GM21825 (cell line): ENCODE data around the gene GOLT1A.

Experiments
- ATAC-seq: cut with Tn5 transposase; IDR thresholded peaks from one replicate; pipeline ENCODE4 v1.9.1; 2021; ENCODE audit warnings: mild to moderate bottlenecking, moderate library complexity; ENCODE audit not compliant: unreplicated experiment

GOLT1A gene

DNA sequence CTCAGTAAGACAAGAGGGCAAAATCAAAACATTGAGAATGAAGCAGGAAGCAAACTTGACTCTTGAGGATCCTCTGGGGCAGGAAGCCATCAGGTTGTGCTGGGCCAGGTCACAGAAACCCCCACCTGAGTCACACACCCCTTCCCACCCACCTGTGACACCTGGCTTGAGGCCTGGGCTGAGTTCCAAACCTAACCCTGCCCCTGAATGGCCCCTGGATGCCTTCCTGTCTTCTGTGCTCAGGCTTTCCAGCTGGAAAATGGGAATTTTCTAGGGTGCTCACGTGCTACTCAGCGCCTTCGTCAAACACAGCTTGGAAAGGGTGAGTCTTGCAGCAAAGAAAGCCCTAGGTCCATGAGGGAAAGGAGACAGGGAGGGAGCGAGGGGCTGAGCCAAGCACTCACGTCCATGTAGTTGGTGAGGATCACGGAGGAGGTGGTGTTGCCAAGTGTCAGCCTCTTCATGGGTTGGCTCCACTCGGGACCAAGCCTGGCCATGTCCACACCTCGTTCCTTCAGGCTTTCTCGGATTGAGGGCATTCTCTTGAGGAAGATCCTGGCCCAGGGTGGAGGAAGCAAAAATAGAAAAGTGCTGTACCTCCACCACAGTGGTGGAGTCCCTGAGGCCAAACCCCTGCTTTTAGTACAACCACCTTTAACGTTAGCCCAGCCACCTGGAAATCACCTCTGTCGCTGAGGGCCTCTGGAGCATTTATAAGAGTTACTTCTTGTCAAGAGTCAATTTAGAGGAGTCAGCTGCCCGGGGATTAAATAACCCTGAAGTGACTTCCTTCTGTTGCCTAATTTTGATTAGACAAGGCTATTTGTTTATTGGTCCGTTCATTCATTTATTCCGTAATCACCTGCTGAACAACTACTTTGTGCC lies 51.9 kb downstream of the GOLT1A start:
- ATAC-seq, result no peak

DNA sequence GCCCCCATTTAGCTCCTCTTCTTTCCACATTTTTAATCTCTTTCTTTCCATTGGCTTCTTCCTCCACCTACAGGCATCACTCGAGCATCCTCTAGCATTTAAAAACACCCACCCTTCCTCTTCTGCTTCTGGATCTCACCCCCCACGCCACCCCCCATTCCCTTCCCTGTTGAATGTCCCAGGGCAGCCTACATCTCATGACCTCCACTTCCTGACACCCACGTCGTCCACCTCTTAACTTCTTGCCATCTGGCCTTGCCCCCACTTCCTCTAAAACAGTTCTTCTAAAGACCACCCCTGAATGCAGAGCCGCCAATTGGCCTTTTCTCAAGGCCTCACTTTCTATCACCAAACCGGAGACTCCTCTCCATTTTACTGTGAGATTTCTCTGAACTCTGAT lies 55.8 kb downstream of the GOLT1A start:
- no peak for ATAC-seq

DNA sequence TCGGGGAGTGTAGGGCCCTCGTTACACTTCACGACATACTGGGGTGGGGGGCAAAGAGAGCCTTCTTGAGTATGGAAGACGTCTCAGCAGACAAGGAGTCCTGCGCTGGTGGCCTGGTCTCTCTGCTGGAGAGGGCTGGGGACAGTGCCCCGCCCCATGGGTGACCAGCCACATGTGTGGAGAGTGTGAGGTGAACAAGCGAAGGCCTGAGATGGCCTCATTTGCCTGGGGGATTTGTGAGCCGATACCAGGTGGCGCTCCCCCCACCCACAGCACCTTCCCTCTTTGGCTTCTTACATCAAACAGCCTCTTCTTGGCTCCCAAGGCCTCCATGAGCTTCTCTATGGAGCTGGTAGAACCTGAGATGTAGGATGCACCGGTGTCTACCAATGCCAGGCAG lies 57.9 kb downstream of the GOLT1A start:
- no peak for ATAC-seq

DNA sequence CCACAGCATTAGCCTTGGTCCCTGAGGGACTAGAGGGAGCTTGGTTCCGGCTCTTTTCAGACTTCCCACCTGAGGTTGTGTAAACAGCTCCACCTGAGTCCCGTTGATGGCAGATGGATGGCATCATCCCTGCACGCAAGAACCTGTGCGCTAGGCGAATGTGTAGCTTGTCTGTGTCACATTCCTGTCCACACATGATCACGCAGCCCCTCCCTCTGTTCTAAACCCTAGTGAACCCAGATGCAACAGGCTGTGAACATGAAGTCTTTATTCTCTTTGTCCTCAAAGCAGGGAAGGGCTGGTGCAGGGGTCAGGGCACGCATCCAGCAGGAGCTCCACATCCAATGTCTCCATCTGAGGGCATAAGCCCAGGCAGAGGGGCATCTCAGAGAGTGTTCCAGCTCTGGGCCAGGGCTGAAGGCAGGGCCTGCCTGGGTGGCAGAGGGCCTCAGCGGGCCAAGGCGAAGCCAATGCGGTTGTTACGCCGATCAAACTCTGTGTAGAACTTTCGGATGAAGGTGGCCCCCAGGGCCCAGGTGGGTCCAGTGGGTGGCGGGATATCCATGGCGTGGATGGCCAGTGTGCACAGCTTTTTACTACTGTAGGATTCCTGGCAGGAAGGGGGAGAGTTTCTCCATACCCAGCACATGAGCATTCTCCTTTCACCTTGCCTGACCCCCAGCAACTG lies 59.1 kb downstream of the GOLT1A start:
- ATAC-seq, result no peak

GRCh38 chr1:204153667-204154066 lies 60.1 kb downstream of the GOLT1A start:
- no peak for ATAC-seq

DNA sequence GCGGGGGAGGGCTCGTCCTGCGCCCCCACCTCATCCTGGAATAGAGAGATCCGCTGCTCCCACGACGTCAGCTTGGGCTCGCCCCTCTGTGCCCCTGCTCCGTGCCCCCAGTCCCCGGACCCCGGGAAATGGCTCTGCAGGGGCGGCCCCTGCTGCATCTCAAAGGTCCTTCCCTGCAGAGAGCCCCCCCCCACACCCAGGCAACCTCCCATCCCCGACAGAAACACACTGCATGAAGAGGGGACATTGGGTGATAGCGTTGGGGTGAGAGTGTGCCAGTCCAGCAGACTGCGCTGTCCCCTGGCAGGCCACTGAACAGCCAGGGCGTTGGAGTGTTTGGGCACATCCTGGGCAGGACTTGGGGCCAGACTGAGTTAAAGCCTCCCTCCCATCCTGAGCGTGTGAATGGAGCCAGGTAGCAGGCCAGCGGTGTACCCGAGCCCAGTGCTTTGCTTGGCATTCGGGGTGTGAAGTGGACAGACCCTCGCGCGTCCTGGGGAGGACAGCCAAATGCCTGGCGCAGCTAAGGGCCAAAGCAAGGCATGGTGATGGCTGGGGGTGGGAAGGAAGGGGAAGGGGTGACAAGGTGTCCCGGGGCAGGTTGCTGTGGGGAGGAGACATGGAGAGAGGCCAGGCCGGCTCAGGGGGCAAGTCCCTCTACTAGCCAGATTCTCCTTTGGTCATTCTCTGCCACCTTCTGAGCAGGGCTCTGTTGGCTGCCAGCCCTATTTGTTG lies 61.3 kb downstream of the GOLT1A start:
- no peak for ATAC-seq

- no peak for ATAC-seq
These were observed 62.1 kb downstream of the GOLT1A start, which contains the start of gene ETNK2 for GRCh38 chr1:204151552-204152309. ETNK2 (minus strand) TSS chr1:204152044; CDS start chr1:204151852, 192 bp downstream.

DNA sequence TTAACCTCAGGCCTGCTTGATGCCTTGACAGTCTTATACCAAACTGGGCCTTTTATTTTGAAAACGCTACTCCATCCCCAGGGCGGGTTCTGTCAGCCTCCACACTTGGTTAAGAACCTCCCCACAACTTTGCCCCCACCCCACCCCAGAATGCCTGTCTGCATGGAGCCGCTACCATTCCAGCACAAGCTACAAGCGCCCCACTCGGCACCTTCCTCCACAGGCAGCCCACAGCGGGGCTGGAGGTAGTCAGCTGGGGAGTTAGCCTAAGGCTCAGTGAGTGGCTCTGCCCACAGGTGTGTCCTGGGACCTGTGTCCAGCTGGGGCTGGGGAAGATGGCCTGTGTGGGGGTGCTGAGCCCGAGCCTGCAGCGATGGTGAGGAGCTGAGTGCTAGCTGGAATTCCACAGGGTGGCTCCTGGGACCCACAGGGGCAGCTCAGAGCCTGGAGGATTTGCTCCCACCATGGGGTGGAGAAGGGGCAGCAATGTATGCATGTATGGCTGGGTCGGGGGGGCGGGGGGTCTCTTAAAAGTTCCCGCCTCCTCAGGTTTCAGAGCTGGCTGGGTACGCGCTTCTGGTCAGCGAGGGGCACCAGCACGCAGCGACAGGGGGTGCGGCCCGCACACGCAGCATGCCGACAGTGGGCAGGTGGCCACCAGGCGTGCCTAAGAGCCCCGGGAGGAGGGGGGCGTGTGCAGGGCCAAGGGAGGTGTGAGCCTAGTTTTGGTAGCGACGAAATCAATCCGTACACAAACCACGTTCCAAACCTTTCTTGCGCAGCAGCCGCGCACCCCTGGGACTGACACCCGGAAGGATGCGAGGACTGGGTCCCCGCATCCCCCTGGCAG lies 62.9 kb downstream of the GOLT1A start:
- no peak for ATAC-seq

- ATAC-seq, result no peak
These were observed 63.9 kb downstream of the GOLT1A start for GRCh38 chr1:204149635-204150565.

GRCh38 chr1:204149107-204149506 lies 64.7 kb downstream of the GOLT1A start:
- no peak for ATAC-seq
